DMS153 treated with DMSO at 0.1 percent for 48 hours (cell line): ENCODE results near the gene IGSF11.
"Not testable (repeated sequence)": the region's sequence is repeated elsewhere in the genome, so short reads cannot be mapped to it uniquely, and the experiment has no call there.

Source experiments
- DNase-seq: peaks from one replicate; lab custom pipeline; 2025; ENCODE audit not compliant: unreplicated experiment; lab: John Stamatoyannopoulos, UW

Gene IGSF11

GRCh38 chr3:118990823-118991560 is 43.7 kb downstream of the IGSF11 start:
- no peak for DNase-seq

GRCh38 chr3:118988198-118989130 is 46.2 kb downstream of the IGSF11 start:
- DNase-seq = no peak

- DNase-seq = no peak
Observed at GRCh38 chr3:118987477-118987876, 47.2 kb downstream of the IGSF11 start.

GRCh38 chr3:118986734-118987133 is 47.9 kb downstream of the IGSF11 start:
- DNase-seq = no peak

GRCh38 chr3:118984699-118985098 is 49.9 kb downstream of the IGSF11 start:
- no peak for DNase-seq

- no peak for DNase-seq
Observed at GRCh38 chr3:118981494-118982134, 53.0 kb downstream of the IGSF11 start.

- no peak for DNase-seq
Observed at GRCh38 chr3:118980832-118981231, 53.8 kb downstream of the IGSF11 start.

GRCh38 chr3:118978393-118978758 is 56.3 kb downstream of the IGSF11 start:
- DNase-seq = no peak

- DNase-seq = no peak
Observed at GRCh38 chr3:118977671-118978392, 56.8 kb downstream of the IGSF11 start.

- DNase-seq = no peak
Observed at GRCh38 chr3:118977118-118977517, 57.5 kb downstream of the IGSF11 start.

- DNase-seq = not testable (repeated sequence)
Observed at GRCh38 chr3:118975476-118975875, 59.2 kb downstream of the IGSF11 start.

GRCh38 chr3:118974356-118975097 is 60.1 kb downstream of the IGSF11 start:
- no peak for DNase-seq

- DNase-seq = no peak
Observed at GRCh38 chr3:118973050-118973449, 61.6 kb downstream of the IGSF11 start.

- no peak for DNase-seq
Observed at GRCh38 chr3:118970819-118971218, 63.8 kb downstream of the IGSF11 start.

- no peak for DNase-seq
Observed at GRCh38 chr3:118968640-118969039, 66.0 kb downstream of the IGSF11 start.

- DNase-seq = no peak
Observed at GRCh38 chr3:118968111-118968510, 66.5 kb downstream of the IGSF11 start.

- DNase-seq = no peak
Observed at GRCh38 chr3:118966700-118967099, 67.9 kb downstream of the IGSF11 start.

GRCh38 chr3:118963711-118964110 is 70.9 kb downstream of the IGSF11 start:
- no peak for DNase-seq

- no peak for DNase-seq
Observed at GRCh38 chr3:118960876-118961450, 73.7 kb downstream of the IGSF11 start.
